ENCODE measurements around the gene FAIM2.

Gene FAIM2

GRCh38 chr12:49939307-49939706, 35.6 kb upstream of the FAIM2 start:
- no peak for DNase-seq

- DNase-seq: no peak
These were observed 34.1 kb upstream of the FAIM2 start for GRCh38 chr12:49937639-49938300.

- no peak for DNase-seq
These were observed 33.2 kb upstream of the FAIM2 start for GRCh38 chr12:49936925-49937324.

- DNase-seq: no peak
These were observed 30.8 kb upstream of the FAIM2 start for GRCh38 chr12:49934505-49934904.

GRCh38 chr12:49933796-49934195, 30.1 kb upstream of the FAIM2 start:
- no peak for DNase-seq

GRCh38 chr12:49932533-49933130, 28.9 kb upstream of the FAIM2 start:
- DNase-seq: no peak

- DNase-seq: no peak
These were observed 28.3 kb upstream of the FAIM2 start for GRCh38 chr12:49932023-49932422.

GRCh38 chr12:49930515-49931288, 27.0 kb upstream of the FAIM2 start:
- no peak for DNase-seq

- DNase-seq: no peak
These were observed 25.9 kb upstream of the FAIM2 start for GRCh38 chr12:49929581-49929980.

GRCh38 chr12:49928471-49928870, 24.8 kb upstream of the FAIM2 start:
- no peak for DNase-seq

- DNase-seq: peak; percentile 29
These were observed 21.9 kb upstream of the FAIM2 start for GRCh38 chr12:49925433-49926204.

- DNase-seq: no peak
These were observed 21.0 kb upstream of the FAIM2 start for GRCh38 chr12:49924628-49925246.

- DNase-seq: no peak
These were observed 20.3 kb upstream of the FAIM2 start for GRCh38 chr12:49923880-49924556.

GRCh38 chr12:49923035-49923644, 19.4 kb upstream of the FAIM2 start:
- DNase-seq: no peak

GRCh38 chr12:49922349-49923034, 18.8 kb upstream of the FAIM2 start:
- DNase-seq: no peak

GRCh38 chr12:49921936-49922335, 18.2 kb upstream of the FAIM2 start:
- no peak for DNase-seq

GRCh38 chr12:49921299-49921698, 17.6 kb upstream of the FAIM2 start:
- no peak for DNase-seq

GRCh38 chr12:49920915-49921286, 17.2 kb upstream of the FAIM2 start:
- no peak for DNase-seq

- DNase-seq: no peak
These were observed 16.7 kb upstream of the FAIM2 start for GRCh38 chr12:49920241-49920914.

GRCh38 chr12:49917788-49918173, 14.1 kb upstream of the FAIM2 start:
- DNase-seq: no peak
